Measurements from ENCODE around the gene ASPSCR1.
"Not testable (repeated sequence)": the region's sequence is repeated elsewhere in the genome, so short reads cannot be mapped to it uniquely, and the experiment has no call there.

ASPSCR1 gene

DNA sequence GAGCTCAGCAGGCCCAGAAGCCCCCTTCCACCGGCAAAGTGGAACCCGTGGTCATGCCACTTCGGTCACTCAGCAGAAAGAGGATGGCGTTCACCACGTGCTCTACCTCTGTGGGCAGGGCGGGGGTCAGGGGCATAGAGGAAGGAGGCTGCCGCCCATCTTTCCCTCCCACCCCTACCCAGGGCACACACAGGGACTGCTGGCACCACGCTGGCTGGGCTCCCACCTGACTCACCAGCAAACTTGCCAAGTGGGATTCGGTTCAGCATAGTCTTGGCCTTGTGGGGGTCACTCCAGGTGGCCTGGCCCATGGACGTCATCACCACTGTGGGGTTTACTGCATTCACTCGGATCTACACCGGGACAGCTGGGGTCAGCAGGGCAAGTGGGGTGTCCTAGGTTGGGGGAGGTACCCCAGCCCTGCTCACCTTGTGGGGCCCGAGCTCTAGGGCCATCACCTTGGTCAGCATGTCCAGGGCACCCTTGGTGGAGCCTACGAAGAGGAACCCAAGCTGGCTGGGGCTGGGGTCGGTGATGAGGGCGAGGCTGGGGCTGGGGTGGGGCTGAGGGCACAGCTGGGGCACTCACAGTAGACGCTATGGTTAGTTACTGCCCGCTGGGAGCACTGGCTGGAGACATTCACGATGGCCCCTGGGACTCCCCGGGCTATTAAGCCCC, 58.7 kb downstream of the ASPSCR1 start:
- DNase-seq (ENCODE audit: insufficient read length, low spot score) (no peak), FAIRE-seq (no peak)

DNA sequence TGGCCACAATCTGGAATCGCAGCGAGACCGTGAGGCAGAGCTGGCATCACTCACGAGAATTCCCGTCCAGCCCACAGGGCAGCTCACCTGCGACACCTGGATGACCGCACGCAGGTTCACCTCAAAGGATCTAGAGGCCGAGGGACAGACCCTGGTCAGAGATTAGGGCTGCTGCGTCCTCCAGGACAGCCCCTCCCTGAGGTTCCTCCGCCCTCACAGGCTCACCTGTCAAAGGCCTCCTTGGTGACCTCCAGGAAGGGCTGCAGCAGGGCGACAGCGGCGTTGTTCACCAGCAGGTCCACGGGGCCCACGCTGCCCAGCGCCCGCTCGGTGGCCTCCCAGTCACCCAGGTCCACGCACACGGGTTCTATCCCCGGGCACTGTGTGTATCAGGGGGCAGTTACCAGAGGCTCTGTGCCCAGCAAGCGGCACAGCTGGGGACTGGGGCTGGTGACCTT, 59.2 kb downstream of the ASPSCR1 start:
- no peak for FAIRE-seq
- DNase-seq (ENCODE audit: insufficient read length, low spot score), result no peak

DNA sequence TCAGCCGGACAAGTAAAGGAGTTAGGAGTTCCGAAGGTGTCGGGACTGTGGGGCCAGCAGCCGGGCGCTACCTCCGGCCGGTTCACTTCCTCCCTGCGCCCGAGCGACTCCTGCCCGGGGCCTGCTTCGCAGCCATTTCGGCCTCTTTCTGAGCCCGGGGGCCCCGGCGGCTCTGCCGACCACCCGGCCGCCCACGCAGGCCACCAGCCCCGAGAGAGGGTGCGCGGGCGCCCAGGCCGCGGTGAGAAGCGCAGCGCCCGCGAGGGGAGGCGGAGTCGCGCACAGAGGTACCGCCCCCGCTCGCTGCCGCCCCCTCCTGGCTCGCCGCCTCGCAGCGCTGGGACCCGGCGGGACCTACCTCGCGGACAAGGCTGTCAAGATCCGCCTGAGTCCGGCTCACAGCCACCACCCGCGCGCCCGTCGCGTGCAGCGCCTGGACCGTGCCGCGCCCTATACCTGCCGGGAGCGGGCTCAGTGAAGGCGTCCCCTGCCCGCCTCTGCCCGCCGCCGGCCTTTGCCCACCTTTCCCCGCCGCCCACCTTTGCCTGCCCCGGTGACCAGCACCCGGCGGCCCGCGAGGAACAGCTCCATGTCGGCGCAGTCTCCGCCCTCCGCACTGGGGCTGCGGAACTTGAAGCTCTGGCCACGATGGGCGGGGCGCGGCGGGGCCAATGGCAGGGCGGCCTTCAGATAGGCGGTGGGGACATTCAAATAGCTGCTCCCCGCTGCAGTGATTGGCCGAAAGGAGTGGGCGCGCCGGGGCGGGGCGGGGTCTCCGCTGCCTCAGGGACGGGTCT, 59.9 kb downstream of the ASPSCR1 start, which contains the start of gene DCXR:
DCXR (minus strand) TSS at position 606 of the 797 bp plus-strand sequence; CDS start at position 591, 15 bp downstream.
- peak; percentile 95 for FAIRE-seq
- peak; percentile 99 for DNase-seq (ENCODE audit: insufficient read length, low spot score)

DNA sequence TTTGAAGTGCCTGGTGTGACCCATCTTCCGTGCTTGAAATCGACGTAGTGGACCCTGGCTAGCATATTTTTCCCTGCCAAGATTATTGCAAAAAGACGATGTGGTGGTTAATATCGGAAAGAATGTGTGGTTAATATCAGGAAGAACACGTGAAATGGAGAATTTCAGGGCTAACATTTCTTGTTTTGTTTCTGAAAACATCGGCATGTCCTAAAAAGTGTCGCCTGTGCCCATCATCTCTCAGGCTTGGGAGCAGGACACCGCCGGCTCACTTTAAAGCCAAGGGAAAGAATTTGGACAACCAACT, 60.4 kb downstream of the ASPSCR1 start:
- DNase-seq (ENCODE audit: insufficient read length, low spot score), result no peak
- FAIRE-seq, result no peak

DNA sequence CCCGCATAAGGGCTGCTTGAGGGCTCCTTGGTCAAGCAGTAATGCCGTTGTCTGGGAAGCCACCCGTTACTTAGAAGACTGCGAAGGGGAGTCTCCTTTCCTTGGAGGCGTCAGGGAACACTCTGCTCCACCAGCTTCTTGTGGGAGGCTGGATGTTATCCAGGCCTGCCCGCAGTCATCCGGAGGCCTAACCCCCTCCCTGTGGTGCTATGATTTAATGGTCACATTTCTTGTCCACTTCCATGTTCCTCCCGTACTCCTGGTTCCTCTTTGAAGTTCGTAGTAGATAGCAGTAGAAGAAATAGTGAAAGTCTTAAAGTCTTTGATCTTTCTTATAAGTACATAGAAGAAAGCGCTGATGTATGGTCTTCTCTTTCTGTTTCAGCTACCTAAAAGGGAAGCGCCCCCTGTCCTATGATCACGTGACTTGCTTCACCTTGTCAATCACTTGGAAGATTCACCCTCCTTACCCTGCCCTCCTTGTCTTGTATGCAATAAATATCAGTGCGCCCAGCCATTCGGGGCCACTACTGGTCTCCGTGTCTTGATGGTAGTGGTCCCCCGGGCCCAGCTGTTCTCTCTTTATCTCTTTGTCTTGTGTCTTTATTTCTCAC, 61.5 kb downstream of the ASPSCR1 start:
- DNase-seq (ENCODE audit: insufficient read length, low spot score); FAIRE-seq: not testable (repeated sequence)

DNA sequence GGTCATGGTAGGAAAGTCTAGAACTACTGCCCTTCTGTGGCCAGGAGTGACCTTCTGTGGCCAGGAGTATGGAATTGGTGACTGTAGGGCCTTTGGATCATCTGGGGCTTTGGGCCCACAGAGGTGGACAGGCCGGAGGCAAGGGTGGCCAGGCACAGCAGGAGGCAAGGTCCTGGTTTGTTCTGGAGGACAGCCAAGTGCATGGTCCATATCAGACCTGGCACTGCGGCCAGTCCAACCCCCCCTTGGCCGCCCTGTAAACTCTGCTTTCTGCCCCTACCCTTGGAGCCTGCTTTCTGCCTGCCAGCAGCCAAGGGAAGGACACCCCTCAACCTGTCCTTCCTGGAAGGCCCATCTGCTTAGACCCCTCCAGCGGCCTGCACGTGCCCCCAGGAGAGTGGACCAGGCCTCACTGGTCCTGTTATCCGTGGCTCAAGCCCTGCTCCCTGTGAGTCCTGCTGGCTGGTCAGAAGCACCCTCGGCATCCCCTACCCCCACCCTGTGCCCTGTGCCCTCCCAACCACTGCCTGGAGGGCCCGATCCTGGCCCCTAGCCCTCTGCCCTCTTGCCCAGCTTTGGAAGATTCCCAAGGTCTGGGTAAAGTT, 62.4 kb downstream of the ASPSCR1 start:
- FAIRE-seq (no peak), DNase-seq (ENCODE audit: insufficient read length, low spot score) (no peak)

DNA sequence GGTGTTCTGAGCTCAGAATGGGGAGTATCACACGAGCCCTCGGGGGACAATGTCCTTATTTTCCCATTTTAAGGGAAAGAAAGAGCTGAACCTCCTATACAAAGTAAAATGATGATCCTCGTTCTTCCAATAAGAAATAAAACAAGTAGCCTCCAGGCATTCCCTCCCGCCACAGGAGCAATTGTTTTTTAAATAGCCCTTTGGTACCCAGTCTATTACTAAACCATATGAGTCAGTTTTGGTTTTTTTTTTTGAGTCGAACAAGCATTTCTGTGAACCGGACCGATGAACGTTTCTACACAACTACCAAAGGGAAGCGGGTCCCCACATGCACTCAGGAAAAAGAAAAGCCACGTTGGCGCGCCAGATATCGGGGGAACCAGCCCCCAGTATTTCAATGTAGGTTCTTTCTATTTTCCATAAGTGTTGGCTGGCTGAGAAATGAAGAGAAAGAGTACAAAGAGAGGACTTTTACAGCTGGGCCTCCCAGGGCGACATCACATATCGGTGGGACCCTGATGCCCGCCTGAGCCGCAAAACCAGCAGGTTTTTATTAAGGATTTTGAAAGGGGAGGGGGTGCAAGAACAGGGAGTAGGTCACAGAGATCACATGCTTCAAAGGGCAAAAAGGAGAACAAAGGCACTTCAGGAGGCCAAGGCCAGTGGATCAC, 63.9 kb downstream of the ASPSCR1 start:
- FAIRE-seq (no peak), DNase-seq (ENCODE audit: insufficient read length, low spot score) (no peak)

DNA sequence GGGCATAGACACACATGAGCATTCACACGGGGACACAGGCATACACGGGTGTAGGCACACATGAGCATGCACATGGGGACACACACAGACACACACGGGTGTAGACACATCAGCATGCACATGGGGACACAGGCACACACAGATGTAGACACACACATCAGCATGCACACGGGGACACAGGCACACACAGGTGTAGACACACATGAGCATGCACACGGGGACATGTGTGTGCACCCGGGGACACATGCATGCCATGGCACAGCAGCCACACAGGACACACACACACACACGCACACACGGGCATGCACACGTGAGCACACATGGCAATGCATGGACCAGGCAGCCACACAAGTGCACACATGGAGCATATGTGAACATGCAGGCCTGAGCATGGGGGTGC, 65.2 kb downstream of the ASPSCR1 start:
- no peak for DNase-seq (ENCODE audit: insufficient read length, low spot score)
- FAIRE-seq, result no peak

DNA sequence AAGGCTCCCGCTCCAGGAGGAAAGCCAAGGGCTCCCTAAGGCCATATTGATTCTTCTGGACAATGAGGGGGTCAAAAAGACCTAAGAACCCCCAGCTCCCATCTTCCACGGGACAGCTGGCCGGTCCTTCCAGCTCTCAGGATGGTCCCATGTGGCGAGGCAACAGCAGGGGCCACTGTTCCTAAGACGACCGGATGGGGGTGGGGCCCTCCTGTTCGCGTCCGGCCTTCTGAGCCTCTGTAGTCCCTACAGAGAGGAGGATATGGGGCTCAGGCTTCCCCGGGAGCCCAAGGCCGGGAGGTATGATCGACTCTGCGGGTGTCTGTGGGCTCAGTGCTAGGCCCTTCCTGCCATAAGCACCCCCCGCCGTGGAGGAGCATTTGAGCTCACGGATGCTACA, 66.1 kb downstream of the ASPSCR1 start:
- DNase-seq (ENCODE audit: insufficient read length, low spot score) (no peak), FAIRE-seq (no peak)

DNA sequence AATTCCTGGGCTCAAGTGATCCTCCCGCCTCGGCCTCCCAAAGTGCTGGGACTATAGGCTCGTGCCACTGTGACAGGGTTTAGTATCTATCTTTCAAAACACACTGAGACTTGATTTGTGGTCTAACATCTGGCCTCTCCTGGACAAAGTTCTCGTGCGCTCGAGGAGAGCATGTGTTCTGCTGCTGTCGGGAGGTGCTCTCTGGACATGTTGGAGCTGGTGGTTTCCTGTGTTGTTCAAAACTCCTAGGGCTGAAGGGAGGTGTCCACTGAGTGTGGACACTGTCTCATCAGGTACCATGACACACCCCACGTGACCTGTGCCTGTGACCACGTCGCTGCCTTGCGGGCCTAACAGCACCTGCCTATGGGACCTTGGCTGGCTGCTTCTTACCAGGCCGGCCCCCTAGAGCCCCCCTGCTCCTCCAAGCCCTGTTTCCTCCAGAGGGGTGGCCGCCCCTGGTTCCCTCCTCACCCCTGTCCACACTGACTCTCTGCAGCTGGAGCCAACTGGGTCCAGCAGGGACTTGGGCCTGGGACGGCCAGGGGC, 68.6 kb downstream of the ASPSCR1 start:
- FAIRE-seq (no peak), DNase-seq (ENCODE audit: insufficient read length, low spot score) (no peak)

DNA sequence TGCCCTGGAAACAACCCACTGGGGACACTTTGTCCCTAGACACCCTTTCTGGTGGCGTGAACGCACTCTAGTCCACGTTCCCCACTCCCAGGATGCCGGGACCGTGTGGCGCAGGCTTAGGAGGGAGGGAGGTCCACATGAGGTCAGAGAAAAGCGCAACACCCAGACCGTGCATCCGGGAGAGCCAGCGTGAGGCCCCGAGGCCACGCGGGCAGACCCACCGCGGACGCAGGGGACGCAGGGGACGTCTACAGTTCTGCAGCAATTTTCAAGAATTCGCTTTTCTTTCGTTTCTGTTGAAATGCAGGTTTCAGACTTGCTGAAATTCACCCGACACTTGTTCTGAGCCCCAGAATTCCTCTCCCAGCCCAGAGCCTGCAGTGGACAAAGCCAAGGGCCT, 69.5 kb downstream of the ASPSCR1 start:
- FAIRE-seq (no peak), DNase-seq (ENCODE audit: insufficient read length, low spot score) (no peak)

DNA sequence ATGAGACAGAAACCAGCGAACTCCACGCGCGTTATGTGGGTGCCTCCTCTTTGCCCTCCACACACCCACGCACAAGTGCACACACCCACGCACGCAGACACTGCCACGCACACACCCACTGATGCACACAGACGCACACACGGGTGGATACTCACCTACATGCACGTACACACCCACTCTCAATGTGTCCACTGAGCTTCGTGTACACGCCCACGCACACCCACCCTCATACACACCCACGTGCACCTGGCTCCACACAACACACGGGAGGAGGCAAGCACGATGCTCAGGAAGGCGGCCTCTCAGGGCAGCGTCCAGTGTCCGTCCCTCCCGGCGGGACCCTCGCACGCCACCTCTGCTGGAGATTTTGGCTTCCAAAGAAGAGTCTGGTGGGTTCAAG, 70.0 kb downstream of the ASPSCR1 start:
- no peak for FAIRE-seq
- no peak for DNase-seq (ENCODE audit: insufficient read length, low spot score)

DNA sequence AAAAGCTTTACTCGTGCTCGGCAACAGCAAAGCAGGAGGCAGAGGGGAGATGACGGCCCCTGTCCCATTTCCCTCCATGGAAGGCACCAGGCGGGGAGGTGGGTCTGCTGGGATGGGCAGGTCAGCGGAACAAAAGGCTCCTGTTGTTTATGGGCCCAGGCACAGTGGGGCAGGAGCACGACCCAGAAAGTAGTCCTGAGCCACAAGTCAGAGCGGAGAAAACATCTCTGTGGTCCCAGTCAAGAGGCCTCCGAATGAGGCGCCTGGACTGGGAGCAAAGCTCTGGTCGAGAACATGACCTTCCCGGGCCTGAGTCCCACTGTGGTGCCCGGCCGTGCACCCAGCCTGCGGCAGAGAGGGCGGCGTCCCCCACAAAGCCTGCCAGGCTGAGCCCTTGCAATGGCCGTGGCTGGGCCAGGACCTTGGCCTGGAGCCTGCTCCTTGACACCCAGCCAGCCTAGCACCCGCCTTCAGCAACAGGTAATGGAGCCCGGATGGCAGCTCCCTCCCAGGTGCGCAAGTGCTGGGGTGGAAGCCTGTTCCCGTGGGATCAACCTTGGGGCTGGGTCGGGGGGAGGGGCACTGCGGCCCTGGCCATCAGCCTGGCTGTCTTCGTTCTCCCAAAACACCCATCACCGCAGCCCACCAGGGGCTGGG, 70.6 kb downstream of the ASPSCR1 start:
- FAIRE-seq, result no peak

DNA sequence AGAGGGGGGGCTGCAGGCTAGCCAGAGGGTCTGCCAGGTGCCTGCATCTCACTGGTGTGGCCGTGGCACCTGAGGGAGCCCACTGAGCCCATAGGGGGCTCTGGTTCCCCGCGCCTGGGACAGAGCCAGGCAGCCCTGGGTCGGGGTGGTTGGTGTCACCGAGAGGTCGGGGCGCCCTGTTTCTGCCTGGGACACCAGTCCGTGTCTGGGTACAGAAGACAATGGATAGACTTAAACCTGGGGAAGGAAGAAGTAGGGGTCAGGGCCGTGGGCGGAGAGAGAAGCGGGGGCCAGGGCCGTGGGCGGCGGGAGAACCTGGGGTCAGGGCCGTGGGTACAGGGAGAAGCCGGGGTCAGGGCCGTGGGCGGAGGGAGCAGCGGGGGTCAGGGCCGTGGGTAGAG, 71.1 kb downstream of the ASPSCR1 start:
- DNase-seq (ENCODE audit: insufficient read length, low spot score), result no peak
- FAIRE-seq, result no peak

More for the DNA sequence above, 70.6 kb downstream of the ASPSCR1 start:
- DNase-seq (ENCODE audit: insufficient read length, low spot score), result no peak

DNA sequence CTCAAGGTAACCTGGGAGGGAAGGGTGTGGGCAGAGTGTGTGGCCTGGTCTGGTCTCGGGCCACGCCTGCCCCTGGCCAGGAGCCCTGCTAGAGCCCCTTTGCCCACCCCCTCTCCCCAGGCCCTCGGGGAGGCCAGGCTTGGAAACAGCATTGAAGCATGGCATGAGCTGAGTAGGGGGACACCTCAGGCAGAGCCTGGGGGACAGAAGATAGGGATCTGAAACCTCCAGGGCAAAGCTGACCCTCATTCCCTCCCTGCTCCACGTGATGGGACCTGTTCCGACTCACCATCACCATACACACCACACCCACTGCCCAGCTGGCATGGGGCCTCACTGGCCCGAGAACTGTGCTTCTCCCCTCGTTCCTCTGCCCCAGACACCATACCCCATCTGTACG, 71.7 kb downstream of the ASPSCR1 start:
- DNase-seq (ENCODE audit: insufficient read length, low spot score) (no peak), FAIRE-seq (no peak)

DNA sequence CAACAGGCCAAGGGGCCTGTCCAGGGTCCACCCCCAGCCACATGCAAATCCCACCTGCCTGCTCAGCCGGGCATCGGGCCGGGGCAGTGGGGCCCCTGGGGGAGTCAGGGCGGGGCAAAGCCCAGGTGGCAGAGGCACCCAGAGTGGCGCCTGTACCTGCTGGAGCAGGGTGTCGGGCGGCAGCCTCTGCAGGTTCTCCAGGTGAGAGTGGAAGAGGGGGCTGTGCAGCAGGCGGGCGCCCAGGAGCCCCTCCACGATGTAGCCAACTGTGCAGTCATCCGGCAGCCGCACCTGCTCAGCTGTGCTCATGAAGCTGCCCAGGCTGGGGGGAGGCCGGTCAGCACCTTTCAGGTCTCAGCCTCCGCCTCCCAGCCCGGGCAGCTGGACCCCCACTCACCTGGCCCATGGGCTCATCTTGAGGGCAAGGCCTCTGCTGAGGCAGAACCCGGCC, 72.1 kb downstream of the ASPSCR1 start:
- DNase-seq (ENCODE audit: insufficient read length, low spot score) (no peak), FAIRE-seq (no peak)

DNA sequence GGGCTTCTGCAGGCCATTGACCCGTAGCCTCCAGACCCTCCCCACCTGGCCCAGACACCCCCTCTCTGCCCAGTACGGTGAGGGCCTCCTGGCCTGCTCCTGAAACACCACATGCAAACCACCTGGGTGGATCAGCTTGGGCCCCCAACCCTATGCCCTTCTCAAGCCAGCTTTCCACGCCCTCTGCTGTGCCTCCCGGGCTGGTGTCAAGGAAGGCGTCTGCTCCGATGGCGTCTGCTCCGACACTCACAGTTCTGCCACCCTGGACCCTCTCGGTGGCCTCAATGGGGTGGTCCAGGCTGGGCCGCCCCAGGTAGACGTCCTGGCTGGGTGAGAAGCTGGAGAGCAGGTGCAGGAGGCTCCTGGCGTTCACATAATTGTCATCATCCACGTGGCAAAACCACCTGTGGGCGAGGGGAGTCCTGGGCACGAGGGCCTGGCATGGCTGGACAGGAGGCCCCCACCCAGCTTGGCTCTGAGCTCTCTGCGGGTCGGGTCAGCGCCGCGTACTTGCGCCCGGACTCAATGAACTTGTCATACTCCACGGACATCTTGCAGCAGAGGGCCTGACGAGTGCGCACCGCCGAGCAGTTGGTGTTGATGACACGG, 72.8 kb downstream of the ASPSCR1 start:
- DNase-seq (ENCODE audit: insufficient read length, low spot score), result no peak
- no peak for FAIRE-seq

DNA sequence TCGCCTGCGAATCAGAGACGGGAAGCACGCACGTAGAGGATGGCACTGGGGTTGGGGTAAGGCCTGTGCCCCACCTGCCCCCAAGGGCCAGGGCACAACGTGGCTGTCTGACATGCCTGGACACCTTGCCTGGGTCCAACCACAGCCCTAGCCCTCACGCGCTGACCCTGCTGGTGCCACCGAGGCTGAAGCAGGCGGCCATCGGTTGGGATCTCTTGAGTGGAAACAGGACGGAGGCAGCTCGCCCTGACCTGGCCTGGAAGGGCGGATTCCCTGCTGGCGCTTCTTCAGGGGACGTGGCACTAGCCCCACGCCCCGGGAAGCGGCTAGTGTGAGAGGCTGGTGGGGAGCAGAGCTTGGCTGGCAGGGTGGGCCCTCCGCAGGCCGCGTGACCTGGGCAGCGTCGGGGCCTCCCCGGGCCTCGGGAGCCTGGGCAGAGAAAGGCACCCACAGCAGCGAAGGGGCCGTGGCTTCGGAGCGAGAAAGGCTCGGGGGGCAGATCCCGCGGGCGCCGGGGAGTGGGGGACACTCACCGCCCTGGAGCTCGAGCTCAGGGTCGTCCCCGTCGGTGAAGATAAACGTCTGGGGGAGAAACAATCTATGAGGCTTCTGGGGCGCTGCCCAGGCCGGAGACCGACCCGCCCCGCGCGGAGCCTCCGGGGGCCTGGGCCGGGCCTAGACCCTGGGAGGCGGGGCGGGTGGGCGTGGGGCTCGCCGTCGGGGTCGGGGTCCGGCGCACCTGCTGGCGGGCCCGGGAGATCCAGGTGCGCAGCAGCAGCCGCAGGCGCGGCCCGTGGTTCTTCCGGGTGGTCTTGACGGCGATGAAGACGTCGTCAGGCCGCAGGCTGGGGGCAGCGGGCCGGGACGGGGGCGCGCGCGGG, 73.6 kb downstream of the ASPSCR1 start:
- no peak for DNase-seq (ENCODE audit: insufficient read length, low spot score)
- FAIRE-seq, result no peak
